GM23338 (cell line): ENCODE data around the gene SHB.

ENCODE experiments used
- CREB1 ChIP-seq: fragments of 250-450 bp; sonication (Bioruptor Pico); IDR thresholded peaks from 2 replicates; pipeline ENCODE4 v1.5.0; 2020; ENCODE audit warnings: low read depth, mild to moderate bottlenecking, moderate library complexity
- EZH2 ChIP-seq: fragments of 200-600 bp; sonication (generic); IDR thresholded peaks from one replicate; pipeline ENCODE4 v1.8.0; 2017; ENCODE audit warnings: antibody characterized with exemption, mild to moderate bottlenecking, low read depth; ENCODE audit not compliant: unreplicated experiment
- EZH2phosphoT487 ChIP-seq: fragments of 200-600 bp; sonication (generic); IDR thresholded peaks from one replicate; pipeline ENCODE4 v1.8.1; 2018; ENCODE audit warnings: antibody characterized with exemption; ENCODE audit not compliant: unreplicated experiment
- JUNB ChIP-seq: IDR thresholded peaks from one replicate; pipeline ENCODE4 v1.6.1; 2016; ENCODE audit warnings: antibody characterized with exemption; ENCODE audit not compliant: unreplicated experiment
- NANOG ChIP-seq: IDR thresholded peaks from 2 replicates; pipeline ENCODE4 v1.6.1; 2016; ENCODE audit warnings: antibody characterized with exemption, borderline replicate concordance
- POLR2AphosphoS5 ChIP-seq: IDR thresholded peaks from 2 replicates; pipeline ENCODE4 v1.6.1; 2016; ENCODE audit warnings: antibody characterized with exemption, low read depth
- STAT1 ChIP-seq: IDR thresholded peaks from one replicate; pipeline ENCODE4 v1.6.1; 2016; ENCODE audit warnings: antibody characterized with exemption; ENCODE audit not compliant: unreplicated experiment
- ZNF114 ChIP-seq: fragments of 250-450 bp; sonication (Bioruptor Pico); IDR thresholded peaks from 2 replicates; pipeline ENCODE4 v1.5.0; 2020; ENCODE audit warnings: mild to moderate bottlenecking, moderate library complexity
- ZNF331 ChIP-seq: fragments of 250-450 bp; sonication (Bioruptor Pico); IDR thresholded peaks from 2 replicates; pipeline ENCODE4 v1.5.0; 2020; ENCODE audit warnings: low read depth, mild to moderate bottlenecking, moderate library complexity
- TF ChIP-seq, protein P1 (sequence below), 2 experiments: fragments of 200-600 bp in 1 of 2; sonication (generic) in 1 of 2; conservative IDR thresholded peaks; 2 replicates each; pipeline versions ENCODE4 v1.5.1 to v1.6.1; 2016 to 2017; ENCODE audit warnings: antibody characterized with exemption in 2 of 2, low read depth in 2 of 2, mild to moderate bottlenecking in 2 of 2, moderate library complexity in 1 of 2
- TF ChIP-seq, protein P2 (sequence below): IDR thresholded peaks from 2 replicates; pipeline ENCODE4 v1.6.1; 2016; ENCODE audit warnings: antibody characterized with exemption
- TF ChIP-seq, protein P3 (sequence below): IDR thresholded peaks from one replicate; pipeline ENCODE4 v1.6.1; 2018; ENCODE audit warnings: antibody characterized with exemption; ENCODE audit not compliant: unreplicated experiment
- TF ChIP-seq, protein P4 (sequence below): fragments of 250-450 bp; sonication (Bioruptor Pico); IDR thresholded peaks from 2 replicates; pipeline ENCODE4 v1.5.0; 2020; ENCODE audit warnings: mild to moderate bottlenecking, moderate library complexity

DNA sequence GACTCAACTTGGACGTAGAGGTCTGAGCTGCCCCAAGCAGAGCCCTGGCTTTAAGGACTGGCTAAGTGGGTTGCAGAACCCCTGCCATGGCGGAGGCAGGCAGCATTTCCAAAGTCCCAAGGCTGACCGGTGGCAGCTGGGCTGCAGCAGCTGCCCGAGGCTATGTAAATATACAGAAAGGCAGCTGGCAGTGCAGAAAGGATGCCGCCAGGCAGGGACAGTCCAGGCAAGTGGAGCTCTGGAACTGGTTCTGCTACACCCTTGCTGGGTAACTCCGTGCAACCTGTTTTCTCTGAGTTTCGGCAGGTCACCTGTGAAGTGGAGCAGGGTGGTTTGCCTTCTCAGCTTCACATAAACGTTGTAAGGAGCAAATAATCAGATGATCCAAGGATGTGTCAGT lies 46.0 kb downstream of the SHB start:
- TF ChIP-seq, protein P1, sequence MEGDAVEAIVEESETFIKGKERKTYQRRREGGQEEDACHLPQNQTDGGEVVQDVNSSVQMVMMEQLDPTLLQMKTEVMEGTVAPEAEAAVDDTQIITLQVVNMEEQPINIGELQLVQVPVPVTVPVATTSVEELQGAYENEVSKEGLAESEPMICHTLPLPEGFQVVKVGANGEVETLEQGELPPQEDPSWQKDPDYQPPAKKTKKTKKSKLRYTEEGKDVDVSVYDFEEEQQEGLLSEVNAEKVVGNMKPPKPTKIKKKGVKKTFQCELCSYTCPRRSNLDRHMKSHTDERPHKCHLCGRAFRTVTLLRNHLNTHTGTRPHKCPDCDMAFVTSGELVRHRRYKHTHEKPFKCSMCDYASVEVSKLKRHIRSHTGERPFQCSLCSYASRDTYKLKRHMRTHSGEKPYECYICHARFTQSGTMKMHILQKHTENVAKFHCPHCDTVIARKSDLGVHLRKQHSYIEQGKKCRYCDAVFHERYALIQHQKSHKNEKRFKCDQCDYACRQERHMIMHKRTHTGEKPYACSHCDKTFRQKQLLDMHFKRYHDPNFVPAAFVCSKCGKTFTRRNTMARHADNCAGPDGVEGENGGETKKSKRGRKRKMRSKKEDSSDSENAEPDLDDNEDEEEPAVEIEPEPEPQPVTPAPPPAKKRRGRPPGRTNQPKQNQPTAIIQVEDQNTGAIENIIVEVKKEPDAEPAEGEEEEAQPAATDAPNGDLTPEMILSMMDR (conservative IDR thresholded peaks at IDR 0.05; ENCODE audit: low read depth in 2 of 2): no peak
- TF ChIP-seq POLR2AphosphoS5 (no peak), EZH2 (no peak), NANOG (no peak), EZH2phosphoT487 (no peak), JUNB (no peak), ZNF114 (CRISPR knock-in tag) (no peak), ZNF331 (CRISPR knock-in tag) (no peak), CREB1 (CRISPR knock-in tag) (no peak), STAT1 (no peak)
- TF ChIP-seq, protein P2, sequence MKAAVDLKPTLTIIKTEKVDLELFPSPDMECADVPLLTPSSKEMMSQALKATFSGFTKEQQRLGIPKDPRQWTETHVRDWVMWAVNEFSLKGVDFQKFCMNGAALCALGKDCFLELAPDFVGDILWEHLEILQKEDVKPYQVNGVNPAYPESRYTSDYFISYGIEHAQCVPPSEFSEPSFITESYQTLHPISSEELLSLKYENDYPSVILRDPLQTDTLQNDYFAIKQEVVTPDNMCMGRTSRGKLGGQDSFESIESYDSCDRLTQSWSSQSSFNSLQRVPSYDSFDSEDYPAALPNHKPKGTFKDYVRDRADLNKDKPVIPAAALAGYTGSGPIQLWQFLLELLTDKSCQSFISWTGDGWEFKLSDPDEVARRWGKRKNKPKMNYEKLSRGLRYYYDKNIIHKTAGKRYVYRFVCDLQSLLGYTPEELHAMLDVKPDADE: no peak
- TF ChIP-seq, protein P3, sequence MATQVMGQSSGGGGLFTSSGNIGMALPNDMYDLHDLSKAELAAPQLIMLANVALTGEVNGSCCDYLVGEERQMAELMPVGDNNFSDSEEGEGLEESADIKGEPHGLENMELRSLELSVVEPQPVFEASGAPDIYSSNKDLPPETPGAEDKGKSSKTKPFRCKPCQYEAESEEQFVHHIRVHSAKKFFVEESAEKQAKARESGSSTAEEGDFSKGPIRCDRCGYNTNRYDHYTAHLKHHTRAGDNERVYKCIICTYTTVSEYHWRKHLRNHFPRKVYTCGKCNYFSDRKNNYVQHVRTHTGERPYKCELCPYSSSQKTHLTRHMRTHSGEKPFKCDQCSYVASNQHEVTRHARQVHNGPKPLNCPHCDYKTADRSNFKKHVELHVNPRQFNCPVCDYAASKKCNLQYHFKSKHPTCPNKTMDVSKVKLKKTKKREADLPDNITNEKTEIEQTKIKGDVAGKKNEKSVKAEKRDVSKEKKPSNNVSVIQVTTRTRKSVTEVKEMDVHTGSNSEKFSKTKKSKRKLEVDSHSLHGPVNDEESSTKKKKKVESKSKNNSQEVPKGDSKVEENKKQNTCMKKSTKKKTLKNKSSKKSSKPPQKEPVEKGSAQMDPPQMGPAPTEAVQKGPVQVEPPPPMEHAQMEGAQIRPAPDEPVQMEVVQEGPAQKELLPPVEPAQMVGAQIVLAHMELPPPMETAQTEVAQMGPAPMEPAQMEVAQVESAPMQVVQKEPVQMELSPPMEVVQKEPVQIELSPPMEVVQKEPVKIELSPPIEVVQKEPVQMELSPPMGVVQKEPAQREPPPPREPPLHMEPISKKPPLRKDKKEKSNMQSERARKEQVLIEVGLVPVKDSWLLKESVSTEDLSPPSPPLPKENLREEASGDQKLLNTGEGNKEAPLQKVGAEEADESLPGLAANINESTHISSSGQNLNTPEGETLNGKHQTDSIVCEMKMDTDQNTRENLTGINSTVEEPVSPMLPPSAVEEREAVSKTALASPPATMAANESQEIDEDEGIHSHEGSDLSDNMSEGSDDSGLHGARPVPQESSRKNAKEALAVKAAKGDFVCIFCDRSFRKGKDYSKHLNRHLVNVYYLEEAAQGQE: no peak
- TF ChIP-seq, protein P4, sequence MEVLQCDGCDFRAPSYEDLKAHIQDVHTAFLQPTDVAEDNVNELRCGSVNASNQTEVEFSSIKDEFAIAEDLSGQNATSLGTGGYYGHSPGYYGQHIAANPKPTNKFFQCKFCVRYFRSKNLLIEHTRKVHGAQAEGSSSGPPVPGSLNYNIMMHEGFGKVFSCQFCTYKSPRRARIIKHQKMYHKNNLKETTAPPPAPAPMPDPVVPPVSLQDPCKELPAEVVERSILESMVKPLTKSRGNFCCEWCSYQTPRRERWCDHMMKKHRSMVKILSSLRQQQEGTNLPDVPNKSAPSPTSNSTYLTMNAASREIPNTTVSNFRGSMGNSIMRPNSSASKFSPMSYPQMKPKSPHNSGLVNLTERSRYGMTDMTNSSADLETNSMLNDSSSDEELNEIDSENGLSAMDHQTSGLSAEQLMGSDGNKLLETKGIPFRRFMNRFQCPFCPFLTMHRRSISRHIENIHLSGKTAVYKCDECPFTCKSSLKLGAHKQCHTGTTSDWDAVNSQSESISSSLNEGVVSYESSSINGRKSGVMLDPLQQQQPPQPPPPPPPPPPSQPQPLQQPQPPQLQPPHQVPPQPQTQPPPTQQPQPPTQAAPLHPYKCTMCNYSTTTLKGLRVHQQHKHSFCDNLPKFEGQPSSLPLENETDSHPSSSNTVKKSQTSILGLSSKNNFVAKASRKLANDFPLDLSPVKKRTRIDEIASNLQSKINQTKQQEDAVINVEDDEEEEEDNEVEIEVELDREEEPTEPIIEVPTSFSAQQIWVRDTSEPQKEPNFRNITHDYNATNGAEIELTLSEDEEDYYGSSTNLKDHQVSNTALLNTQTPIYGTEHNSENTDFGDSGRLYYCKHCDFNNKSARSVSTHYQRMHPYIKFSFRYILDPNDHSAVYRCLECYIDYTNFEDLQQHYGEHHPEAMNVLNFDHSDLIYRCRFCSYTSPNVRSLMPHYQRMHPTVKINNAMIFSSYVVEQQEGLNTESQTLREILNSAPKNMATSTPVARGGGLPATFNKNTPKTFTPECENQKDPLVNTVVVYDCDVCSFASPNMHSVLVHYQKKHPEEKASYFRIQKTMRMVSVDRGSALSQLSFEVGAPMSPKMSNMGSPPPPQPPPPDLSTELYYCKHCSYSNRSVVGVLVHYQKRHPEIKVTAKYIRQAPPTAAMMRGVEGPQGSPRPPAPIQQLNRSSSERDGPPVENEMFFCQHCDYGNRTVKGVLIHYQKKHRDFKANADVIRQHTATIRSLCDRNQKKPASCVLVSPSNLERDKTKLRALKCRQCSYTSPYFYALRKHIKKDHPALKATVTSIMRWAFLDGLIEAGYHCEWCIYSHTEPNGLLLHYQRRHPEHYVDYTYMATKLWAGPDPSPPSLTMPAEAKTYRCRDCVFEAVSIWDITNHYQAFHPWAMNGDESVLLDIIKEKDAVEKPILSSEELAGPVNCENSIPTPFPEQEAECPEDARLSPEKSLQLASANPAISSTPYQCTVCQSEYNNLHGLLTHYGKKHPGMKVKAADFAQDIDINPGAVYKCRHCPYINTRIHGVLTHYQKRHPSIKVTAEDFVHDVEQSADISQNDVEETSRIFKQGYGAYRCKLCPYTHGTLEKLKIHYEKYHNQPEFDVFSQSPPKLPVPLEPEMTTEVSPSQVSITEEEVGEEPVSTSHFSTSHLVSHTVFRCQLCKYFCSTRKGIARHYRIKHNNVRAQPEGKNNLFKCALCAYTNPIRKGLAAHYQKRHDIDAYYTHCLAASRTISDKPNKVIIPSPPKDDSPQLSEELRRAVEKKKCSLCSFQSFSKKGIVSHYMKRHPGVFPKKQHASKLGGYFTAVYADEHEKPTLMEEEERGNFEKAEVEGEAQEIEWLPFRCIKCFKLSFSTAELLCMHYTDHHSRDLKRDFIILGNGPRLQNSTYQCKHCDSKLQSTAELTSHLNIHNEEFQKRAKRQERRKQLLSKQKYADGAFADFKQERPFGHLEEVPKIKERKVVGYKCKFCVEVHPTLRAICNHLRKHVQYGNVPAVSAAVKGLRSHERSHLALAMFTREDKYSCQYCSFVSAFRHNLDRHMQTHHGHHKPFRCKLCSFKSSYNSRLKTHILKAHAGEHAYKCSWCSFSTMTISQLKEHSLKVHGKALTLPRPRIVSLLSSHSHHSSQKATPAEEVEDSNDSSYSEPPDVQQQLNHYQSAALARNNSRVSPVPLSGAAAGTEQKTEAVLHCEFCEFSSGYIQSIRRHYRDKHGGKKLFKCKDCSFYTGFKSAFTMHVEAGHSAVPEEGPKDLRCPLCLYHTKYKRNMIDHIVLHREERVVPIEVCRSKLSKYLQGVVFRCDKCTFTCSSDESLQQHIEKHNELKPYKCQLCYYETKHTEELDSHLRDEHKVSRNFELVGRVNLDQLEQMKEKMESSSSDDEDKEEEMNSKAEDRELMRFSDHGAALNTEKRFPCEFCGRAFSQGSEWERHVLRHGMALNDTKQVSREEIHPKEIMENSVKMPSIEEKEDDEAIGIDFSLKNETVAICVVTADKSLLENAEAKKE (CRISPR knock-in tag): no peak
